ENCODE data around the gene NEO1. TPM values are rescaled to one million over a fixed set of nuclear protein-coding genes. Genes with fewer than 3 reads are reported as not detected.
"Not testable (repeated sequence)": the region's sequence is repeated elsewhere in the genome, so short reads cannot be mapped to it uniquely, and the experiment has no call there.

NEO1 gene
- total RNA-seq, 4 donors from 2014 or later = 60.2 to 127 (median 115) TPM

GRCh38 chr15:73212424-73212823 is 160.2 kb downstream of the NEO1 start:
- Histone ChIP-seq H3K9me3 (no peaks in the 10 kb centered on the region), H3K4me1 (no peaks in the 10 kb centered on the region), H3K4me3 (no peak overlapping the region), H3K36me3 (no peaks in the 10 kb centered on the region), H3K27ac (no peak overlapping the region), H3K27me3 (no peaks in the 10 kb centered on the region)
- no peak for DNase-seq
- TF ChIP-seq POLR2A (IDR thresholded peaks at IDR 0.05) = no peak
- TF ChIP-seq, protein P1, sequence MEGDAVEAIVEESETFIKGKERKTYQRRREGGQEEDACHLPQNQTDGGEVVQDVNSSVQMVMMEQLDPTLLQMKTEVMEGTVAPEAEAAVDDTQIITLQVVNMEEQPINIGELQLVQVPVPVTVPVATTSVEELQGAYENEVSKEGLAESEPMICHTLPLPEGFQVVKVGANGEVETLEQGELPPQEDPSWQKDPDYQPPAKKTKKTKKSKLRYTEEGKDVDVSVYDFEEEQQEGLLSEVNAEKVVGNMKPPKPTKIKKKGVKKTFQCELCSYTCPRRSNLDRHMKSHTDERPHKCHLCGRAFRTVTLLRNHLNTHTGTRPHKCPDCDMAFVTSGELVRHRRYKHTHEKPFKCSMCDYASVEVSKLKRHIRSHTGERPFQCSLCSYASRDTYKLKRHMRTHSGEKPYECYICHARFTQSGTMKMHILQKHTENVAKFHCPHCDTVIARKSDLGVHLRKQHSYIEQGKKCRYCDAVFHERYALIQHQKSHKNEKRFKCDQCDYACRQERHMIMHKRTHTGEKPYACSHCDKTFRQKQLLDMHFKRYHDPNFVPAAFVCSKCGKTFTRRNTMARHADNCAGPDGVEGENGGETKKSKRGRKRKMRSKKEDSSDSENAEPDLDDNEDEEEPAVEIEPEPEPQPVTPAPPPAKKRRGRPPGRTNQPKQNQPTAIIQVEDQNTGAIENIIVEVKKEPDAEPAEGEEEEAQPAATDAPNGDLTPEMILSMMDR (IDR thresholded peaks at IDR 0.05) = no peak

DNA sequence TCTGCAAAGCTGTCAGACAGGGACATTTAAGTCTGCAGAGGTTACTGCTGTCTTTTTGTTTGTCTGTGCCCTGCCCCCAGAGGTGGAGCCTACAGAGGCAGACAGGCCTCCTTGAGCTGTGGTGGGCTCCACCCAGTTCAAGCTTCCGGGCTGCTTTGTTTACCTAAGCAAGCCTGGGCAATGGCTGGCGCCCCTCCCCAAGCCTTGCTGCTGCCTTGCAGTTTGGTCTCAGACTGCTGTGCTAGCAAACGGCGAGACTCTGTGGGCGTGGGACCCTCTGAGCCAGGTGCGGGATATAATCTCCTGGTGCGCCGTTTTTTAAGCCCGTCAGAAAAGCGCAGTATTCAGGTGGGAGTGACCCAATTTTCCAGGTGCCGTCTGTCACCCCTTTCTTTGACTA is 169.2 kb downstream of the NEO1 start:
- H3K36me3 ChIP-seq, H3K4me3 ChIP-seq, H3K9me3 ChIP-seq, H3K4me1 ChIP-seq, H3K27me3 ChIP-seq, H3K27ac ChIP-seq, DNase-seq: not testable (repeated sequence)

DNA sequence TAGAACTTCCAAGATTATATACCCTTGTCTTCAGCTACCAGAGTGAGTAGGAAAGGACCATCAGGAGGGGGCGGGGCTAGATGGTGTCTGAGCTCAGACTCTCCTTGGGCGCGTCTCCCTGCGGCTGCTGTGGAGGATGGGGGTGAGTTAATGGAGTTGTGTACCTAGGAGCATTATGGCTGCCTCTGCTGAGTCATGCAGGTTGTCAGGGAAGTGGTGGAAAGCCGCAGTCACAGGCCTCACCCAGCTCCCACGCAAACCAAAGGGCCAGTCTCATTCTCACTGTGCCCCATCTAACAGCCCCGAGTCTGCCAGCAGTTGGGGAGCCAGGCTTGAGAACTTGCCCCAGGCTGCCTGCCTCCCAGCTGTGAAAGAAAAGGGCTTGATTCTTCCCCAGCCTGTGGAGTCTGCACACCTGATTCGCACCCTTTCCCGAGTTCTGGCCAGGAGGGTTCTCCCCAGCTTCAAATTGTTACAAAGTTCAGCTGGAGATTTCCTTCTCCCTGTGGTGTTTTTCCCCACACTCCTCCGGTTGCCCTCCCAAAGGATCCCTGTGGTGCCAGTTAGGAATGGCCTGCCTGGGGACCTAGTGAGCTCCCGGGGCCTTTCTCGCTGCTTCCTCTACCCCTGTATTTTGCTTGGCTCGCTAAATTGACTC is 173.2 kb downstream of the NEO1 start:
- Histone ChIP-seq H3K36me3 (no peaks in the 10 kb centered on the region), H3K27ac (no peak overlapping the region), H3K4me3 (no peak overlapping the region), H3K9me3 (no peaks in the 10 kb centered on the region), H3K4me1 (peaks cover 0 to 6% (median 0%) of the 10 kb centered on the region in 4 donors), H3K27me3 (no peaks in the 10 kb centered on the region)
- no peak for TF ChIP-seq POLR2A (IDR thresholded peaks at IDR 0.05)
- TF ChIP-seq, protein P1 (IDR thresholded peaks at IDR 0.05) = no peak
- DNase-seq = peak in 2 of 3 donors; percentile 50 to 60

DNA sequence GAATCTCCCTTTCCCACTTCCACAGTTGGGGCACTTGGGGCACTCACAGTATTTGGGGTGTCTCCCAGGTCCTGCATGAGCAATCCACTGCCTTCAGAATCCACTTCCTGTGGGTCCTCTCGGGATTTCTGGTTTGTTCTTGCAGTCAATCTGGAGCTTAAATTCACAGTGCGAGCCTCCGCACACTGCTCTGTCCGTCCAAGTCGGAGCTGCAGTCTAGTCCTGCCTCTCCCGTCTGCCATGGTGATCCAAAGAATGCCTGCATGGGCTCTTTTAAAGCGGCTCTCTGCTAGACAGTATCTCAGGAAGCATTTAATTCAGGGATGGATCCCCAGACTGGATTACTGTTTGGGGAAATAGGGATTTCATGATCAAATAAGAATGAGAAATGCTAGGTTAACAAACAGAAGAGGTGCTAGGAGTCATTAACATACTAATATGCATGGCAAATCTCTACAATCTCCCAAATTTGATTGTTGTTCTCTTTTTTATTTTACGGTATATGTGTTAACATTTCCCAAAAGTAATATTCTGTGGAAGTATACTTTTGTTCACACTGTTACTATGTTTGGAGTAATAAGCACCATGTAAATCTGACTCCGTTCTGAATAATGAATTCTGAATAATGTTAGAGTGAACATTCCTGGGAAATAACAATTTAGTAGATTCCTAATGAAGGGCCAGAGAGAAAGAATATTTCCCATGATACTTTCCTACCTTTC is 174.0 kb downstream of the NEO1 start:
- peaks cover 0 to 6% (median 0%) of the 10 kb centered on the region in 4 donors for H3K4me1 ChIP-seq
- H3K9me3 ChIP-seq = no peaks in the 10 kb centered on the region
- TF ChIP-seq POLR2A (IDR thresholded peaks at IDR 0.05) = no peak
- TF ChIP-seq, protein P1 (IDR thresholded peaks at IDR 0.05) = no peak
- H3K27me3 ChIP-seq = no peaks in the 10 kb centered on the region
- no peak for DNase-seq
- H3K27ac ChIP-seq = no peak overlapping the region
- no peaks in the 10 kb centered on the region for H3K36me3 ChIP-seq
- H3K4me3 ChIP-seq = no peak overlapping the region

- Histone ChIP-seq H3K27ac (no peak overlapping the region), H3K36me3 (no peaks in the 10 kb centered on the region), H3K4me1 (peaks cover 0 to 6% (median 0%) of the 10 kb centered on the region in 4 donors), H3K27me3 (no peaks in the 10 kb centered on the region), H3K9me3 (no peaks in the 10 kb centered on the region), H3K4me3 (no peak overlapping the region)
- TF ChIP-seq, protein P1 (IDR thresholded peaks at IDR 0.05) = no peak
- no peak for TF ChIP-seq POLR2A (IDR thresholded peaks at IDR 0.05)
- DNase-seq = no peak
These were observed 175.3 kb downstream of the NEO1 start for GRCh38 chr15:73227433-73228056.

DNA sequence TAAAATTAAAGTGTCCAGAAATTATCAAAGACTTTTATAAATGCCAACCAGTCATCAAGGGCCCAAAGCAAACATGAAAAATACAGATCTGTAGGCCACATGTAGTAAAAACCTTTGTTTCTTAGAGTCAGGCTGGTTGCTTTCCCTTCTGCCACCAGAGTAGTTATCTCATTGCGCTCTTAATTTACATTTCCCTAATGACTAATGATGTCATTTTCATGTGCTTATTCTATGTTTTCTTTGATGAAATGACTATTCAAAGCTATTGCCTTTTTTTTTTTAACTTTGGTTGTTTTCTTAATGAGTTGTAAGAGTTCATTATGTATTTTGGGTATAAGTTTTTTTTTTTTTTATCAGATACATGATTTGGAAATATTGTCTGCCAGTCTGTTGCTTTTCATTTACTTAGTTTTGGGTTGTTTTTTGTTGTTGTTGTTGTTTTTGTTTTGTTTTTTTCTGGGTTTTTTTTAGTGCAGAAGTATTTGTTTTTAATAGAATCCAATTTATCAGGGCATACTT is 175.9 kb downstream of the NEO1 start:
- no peaks in the 10 kb centered on the region for H3K9me3 ChIP-seq
- H3K36me3 ChIP-seq = no peaks in the 10 kb centered on the region
- H3K27ac ChIP-seq = no peak overlapping the region
- TF ChIP-seq POLR2A (IDR thresholded peaks at IDR 0.05) = no peak
- TF ChIP-seq, protein P1 (IDR thresholded peaks at IDR 0.05) = no peak
- DNase-seq = no peak
- H3K27me3 ChIP-seq = no peaks in the 10 kb centered on the region
- H3K4me1 ChIP-seq = peaks cover 0 to 6% (median 0%) of the 10 kb centered on the region in 4 donors
- H3K4me3 ChIP-seq = no peak overlapping the region
